Loucy (cell line): ENCODE measurements around the gene INO80C.

ENCODE experiments used
- H2AFZ ChIP-seq: fragments of 200-600 bp; sonication (generic); 2 replicates; pipeline ENCODE4 v1.6.0; 2016; ENCODE audit warnings: antibody characterized with exemption, mild to moderate bottlenecking, low read length, moderate library complexity
- H3F3A ChIP-seq: fragments of 200-600 bp; 2 replicates; pipeline ENCODE4 v1.6.0; 2016; ENCODE audit warnings: antibody characterized with exemption, low read depth, mild to moderate bottlenecking
- H3K27me3 ChIP-seq: fragments of 200-600 bp; sonication (generic); 2 replicates; pipeline ENCODE4 v1.6.1; 2014; ENCODE audit warnings: low read length, mild to moderate bottlenecking; ENCODE audit not compliant: insufficient read depth, poor library complexity, severe bottlenecking
- H3K36me3 ChIP-seq: fragments of 200-600 bp; sonication (generic); 2 replicates; pipeline ENCODE4 v1.6.1; 2016; ENCODE audit warnings: low read length; ENCODE audit not compliant: insufficient read depth
- H3K4me1 ChIP-seq: fragments of 200-600 bp; sonication (generic); 2 replicates; pipeline ENCODE4 v1.5.1; 2014; ENCODE audit warnings: low read length, mild to moderate bottlenecking; ENCODE audit not compliant: insufficient read depth, poor library complexity, severe bottlenecking
- H3K4me2 ChIP-seq: fragments of 200-600 bp; sonication (generic); 2 replicates; pipeline ENCODE4 v1.6.0; 2014; ENCODE audit warnings: antibody characterized with exemption, low read length, low read depth, mild to moderate bottlenecking; ENCODE audit not compliant: poor library complexity, severe bottlenecking
- H3K4me3 ChIP-seq: fragments of 200-600 bp; sonication (generic); 2 replicates; pipeline ENCODE4 v1.5.1; 2014; ENCODE audit warnings: low read length, mild to moderate bottlenecking, mixed read lengths; ENCODE audit not compliant: poor library complexity, severe bottlenecking
- H3K79me2 ChIP-seq: fragments of 200-600 bp; sonication (generic); 2 replicates; pipeline ENCODE4 v1.6.1; 2014; ENCODE audit warnings: low read length; ENCODE audit not compliant: insufficient read depth
- H3K9ac ChIP-seq: fragments of 200-600 bp; sonication (generic); 2 replicates; pipeline ENCODE4 v1.6.0; 2014; ENCODE audit warnings: mild to moderate bottlenecking, low read depth, low read length, moderate library complexity; ENCODE audit not compliant: poor library complexity, severe bottlenecking
- H3K9me2 ChIP-seq: fragments of 200-600 bp; sonication (generic); replicated peaks from 2 replicates; pipeline ENCODE4 v1.6.1; 2016; ENCODE audit warnings: low read depth, low read length, mixed read lengths
- H3K9me3 ChIP-seq: fragments of 200-600 bp; sonication (generic); 2 replicates; pipeline ENCODE4 v1.6.1; 2014; ENCODE audit warnings: mild to moderate bottlenecking, antibody characterized with exemption, low read length, low read depth; ENCODE audit not compliant: insufficient read depth
- H4K20me1 ChIP-seq: fragments of 200-600 bp; sonication (generic); 2 replicates; pipeline ENCODE4 v1.6.0; 2014; ENCODE audit warnings: antibody characterized with exemption, low read length, mild to moderate bottlenecking; ENCODE audit not compliant: insufficient read depth, poor library complexity, severe bottlenecking
- EZH2phosphoT487 ChIP-seq: fragments of 200-600 bp; IDR thresholded peaks from 2 replicates; pipeline ENCODE4 v1.6.1; 2018; ENCODE audit warnings: antibody characterized with exemption, mild to moderate bottlenecking, moderate library complexity, borderline replicate concordance
- TF ChIP-seq, protein P1 (sequence below): fragments of 200-600 bp; sonication (generic); conservative IDR thresholded peaks from 2 replicates; pipeline ENCODE4 v1.5.1; 2014; ENCODE audit warnings: mild to moderate bottlenecking, antibody characterized with exemption, low read length

Gene INO80C

DNA sequence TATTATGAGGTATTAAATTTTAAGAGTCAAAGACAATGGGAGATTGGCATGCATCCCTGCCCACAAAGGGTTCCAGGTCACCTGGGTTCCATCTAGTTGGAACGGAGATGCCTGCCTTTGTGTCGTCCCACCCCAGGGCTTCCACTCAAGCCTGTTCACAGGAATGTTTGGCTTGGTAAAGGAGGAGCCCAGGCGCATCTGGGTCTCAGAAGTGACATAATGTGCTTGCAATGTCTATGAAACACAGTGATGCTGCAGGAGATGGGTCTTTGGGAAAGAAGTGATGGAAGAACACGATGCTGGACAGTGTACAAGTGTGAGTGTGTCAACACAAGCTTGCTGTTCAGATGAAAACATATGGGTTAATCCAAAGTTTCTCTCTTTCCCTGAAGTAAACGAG lies 71.0 kb downstream of the INO80C start:
- no peaks in the 10 kb centered on the region for H4K20me1 ChIP-seq
- no peak overlapping the region for H3K4me2 ChIP-seq
- no peaks in the 10 kb centered on the region for H3K9me2 ChIP-seq
- TF ChIP-seq, protein P1, sequence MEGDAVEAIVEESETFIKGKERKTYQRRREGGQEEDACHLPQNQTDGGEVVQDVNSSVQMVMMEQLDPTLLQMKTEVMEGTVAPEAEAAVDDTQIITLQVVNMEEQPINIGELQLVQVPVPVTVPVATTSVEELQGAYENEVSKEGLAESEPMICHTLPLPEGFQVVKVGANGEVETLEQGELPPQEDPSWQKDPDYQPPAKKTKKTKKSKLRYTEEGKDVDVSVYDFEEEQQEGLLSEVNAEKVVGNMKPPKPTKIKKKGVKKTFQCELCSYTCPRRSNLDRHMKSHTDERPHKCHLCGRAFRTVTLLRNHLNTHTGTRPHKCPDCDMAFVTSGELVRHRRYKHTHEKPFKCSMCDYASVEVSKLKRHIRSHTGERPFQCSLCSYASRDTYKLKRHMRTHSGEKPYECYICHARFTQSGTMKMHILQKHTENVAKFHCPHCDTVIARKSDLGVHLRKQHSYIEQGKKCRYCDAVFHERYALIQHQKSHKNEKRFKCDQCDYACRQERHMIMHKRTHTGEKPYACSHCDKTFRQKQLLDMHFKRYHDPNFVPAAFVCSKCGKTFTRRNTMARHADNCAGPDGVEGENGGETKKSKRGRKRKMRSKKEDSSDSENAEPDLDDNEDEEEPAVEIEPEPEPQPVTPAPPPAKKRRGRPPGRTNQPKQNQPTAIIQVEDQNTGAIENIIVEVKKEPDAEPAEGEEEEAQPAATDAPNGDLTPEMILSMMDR, result no peak
- TF ChIP-seq EZH2phosphoT487, result no peak
- no peaks in the 10 kb centered on the region for H3K27me3 ChIP-seq
- no peak overlapping the region for H3K9ac ChIP-seq
- H3K36me3 ChIP-seq, result no peaks in the 10 kb centered on the region
- no peak overlapping the region for H2AFZ ChIP-seq
- no peak overlapping the region for H3K4me3 ChIP-seq
- no peaks in the 10 kb centered on the region for H3F3A ChIP-seq
- H3K79me2 ChIP-seq, result no peaks in the 10 kb centered on the region
- H3K9me3 ChIP-seq, result no peaks in the 10 kb centered on the region
- no peaks in the 10 kb centered on the region for H3K4me1 ChIP-seq

DNA sequence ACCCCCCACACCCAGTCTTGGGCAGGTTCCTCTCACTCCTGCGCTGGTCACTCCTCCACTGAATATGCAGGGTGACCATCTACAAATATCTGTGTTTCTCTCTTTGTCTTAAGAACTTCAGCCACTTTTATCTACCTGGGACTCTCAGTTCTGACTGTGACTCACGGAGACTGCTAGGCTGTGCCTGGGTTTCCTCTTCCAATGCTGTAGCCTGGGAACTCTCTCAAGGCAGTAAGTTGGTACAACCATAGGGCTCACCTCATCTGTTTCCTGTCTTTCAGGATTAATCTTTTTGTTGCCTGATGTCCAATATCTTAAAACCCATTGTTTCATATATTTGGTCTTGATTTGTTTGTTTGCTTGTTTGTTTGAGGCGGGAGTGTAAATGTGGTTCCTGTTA lies 73.4 kb downstream of the INO80C start:
- H3K27me3 ChIP-seq, result no peaks in the 10 kb centered on the region
- no peak overlapping the region for H3K4me2 ChIP-seq
- no peaks in the 10 kb centered on the region for H3K4me1 ChIP-seq
- H3F3A ChIP-seq, result no peaks in the 10 kb centered on the region
- H3K9me2 ChIP-seq, result no peaks in the 10 kb centered on the region
- no peaks in the 10 kb centered on the region for H4K20me1 ChIP-seq
- no peak overlapping the region for H3K9ac ChIP-seq
- H3K79me2 ChIP-seq, result no peaks in the 10 kb centered on the region
- no peak overlapping the region for H2AFZ ChIP-seq
- H3K36me3 ChIP-seq, result no peaks in the 10 kb centered on the region
- H3K4me3 ChIP-seq, result no peak overlapping the region
- H3K9me3 ChIP-seq, result no peaks in the 10 kb centered on the region
- no peak for TF ChIP-seq EZH2phosphoT487
- TF ChIP-seq, protein P1, result no peak

DNA sequence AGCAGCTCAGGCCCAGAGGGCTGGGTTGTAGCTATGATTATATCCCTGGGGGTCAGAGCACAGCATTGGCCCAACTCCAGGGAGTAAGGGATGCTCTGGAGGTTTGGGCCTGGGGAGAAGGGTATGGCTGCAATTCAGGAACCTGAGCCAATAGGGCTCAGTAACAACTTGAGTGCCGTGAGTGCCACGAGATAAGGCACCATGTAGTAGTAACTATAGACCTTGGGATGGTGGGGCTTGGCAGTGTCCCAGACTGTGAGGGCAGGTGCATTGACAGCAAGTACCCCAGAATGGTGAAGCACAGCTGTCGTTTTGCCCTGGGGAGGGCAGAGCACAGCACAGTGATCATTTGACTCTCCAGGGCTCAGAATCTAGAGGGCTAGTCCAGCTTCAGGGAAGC lies 75.5 kb downstream of the INO80C start:
- Histone ChIP-seq H3K4me2 (no peak overlapping the region), H3K9ac (no peak overlapping the region), H3K4me3 (no peak overlapping the region), H3F3A (no peaks in the 10 kb centered on the region), H3K79me2 (no peaks in the 10 kb centered on the region), H3K36me3 (no peaks in the 10 kb centered on the region), H2AFZ (no peak overlapping the region), H3K9me2 (no peaks in the 10 kb centered on the region), H3K27me3 (no peaks in the 10 kb centered on the region), H3K9me3 (no peaks in the 10 kb centered on the region; the same call in 1 of the 2 replicates), H3K4me1 (no peaks in the 10 kb centered on the region), H4K20me1 (no peaks in the 10 kb centered on the region)
- TF ChIP-seq EZH2phosphoT487, result no peak
- TF ChIP-seq, protein P1, result no peak
